ENCODE measurements around the gene TAMALIN.

DNA sequence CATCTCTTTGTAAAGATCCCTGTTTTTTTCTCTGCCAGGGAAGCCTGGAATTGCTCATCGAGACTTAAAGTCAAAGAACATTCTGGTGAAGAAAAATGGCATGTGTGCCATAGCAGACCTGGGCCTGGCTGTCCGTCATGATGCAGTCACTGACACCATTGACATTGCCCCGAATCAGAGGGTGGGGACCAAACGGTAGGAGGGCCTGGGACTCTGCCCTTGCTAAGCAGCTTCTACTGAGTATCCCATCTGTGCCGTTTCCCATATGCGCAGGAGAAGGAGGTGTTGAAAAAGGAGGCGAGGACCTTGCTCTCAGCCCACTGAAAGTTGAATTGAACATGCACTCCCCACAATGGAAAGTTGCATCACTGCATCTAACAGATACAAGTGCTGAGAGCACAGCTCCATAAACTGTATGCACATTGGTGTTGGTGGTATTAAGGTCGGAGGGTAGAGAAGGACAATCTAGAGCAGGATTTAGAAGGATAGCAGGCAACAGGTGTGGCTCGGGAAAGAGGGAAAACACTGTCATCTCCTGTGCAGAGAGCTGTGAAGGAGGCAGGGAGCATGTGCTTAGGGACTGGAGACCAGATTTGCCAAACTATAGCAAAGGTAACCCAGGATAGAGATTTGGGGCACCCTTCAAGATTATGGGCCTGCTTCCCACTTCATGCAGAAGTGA, 21.5 kb upstream of the TAMALIN start:
- TF ChIP-seq, protein P1, sequence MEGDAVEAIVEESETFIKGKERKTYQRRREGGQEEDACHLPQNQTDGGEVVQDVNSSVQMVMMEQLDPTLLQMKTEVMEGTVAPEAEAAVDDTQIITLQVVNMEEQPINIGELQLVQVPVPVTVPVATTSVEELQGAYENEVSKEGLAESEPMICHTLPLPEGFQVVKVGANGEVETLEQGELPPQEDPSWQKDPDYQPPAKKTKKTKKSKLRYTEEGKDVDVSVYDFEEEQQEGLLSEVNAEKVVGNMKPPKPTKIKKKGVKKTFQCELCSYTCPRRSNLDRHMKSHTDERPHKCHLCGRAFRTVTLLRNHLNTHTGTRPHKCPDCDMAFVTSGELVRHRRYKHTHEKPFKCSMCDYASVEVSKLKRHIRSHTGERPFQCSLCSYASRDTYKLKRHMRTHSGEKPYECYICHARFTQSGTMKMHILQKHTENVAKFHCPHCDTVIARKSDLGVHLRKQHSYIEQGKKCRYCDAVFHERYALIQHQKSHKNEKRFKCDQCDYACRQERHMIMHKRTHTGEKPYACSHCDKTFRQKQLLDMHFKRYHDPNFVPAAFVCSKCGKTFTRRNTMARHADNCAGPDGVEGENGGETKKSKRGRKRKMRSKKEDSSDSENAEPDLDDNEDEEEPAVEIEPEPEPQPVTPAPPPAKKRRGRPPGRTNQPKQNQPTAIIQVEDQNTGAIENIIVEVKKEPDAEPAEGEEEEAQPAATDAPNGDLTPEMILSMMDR (IDR thresholded peaks at IDR 0.05) = no peak
- TF ChIP-seq POLR2A (IDR thresholded peaks at IDR 0.05) = no peak

Measured in adrenal gland (tissue), 5 donors.